GM19324 (cell line): Measurements from ENCODE around the gene SPEF1.

Experiments used
- ATAC-seq: cut with Tn5 transposase; IDR thresholded peaks from one replicate; pipeline ENCODE4 v1.9.1; 2021; ENCODE audit warnings: mild to moderate bottlenecking, moderate library complexity; ENCODE audit not compliant: unreplicated experiment, low FRiP score

The SPEF1 gene

GRCh38 chr20:3767427-3768341, 13.6 kb downstream of the SPEF1 start, which contains the start of gene ADISSP:
Gene ADISSP, minus strand, starts transcription at chr20:3767753. Its CDS starts 7,653 bp downstream, at chr20:3760100.
- peak; percentile 95 for ATAC-seq

DNA sequence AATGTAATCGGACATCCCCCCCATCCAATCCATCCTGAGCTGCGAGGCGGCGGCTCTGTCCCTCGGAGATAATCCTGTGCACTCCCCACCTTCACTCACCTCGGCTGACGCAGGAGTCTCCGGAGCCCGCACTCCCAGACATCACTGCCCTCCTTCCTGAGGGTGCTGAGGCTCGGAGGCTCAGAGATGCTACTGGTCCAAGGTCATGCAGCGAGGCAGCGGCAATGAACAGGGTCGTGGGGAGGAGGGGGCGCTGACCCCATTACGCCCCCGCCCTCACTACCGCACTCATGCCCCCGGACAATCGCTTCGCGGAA, 14.2 kb downstream of the SPEF1 start:
- ATAC-seq: no peak

- ATAC-seq: no peak
These were observed 14.7 kb downstream of the SPEF1 start for GRCh38 chr20:3766422-3767109.

GRCh38 chr20:3765171-3765882, 15.9 kb downstream of the SPEF1 start:
- no peak for ATAC-seq

GRCh38 chr20:3764659-3765058, 16.6 kb downstream of the SPEF1 start:
- ATAC-seq: no peak

- no peak for ATAC-seq
These were observed 17.3 kb downstream of the SPEF1 start for GRCh38 chr20:3763671-3764601.

DNA sequence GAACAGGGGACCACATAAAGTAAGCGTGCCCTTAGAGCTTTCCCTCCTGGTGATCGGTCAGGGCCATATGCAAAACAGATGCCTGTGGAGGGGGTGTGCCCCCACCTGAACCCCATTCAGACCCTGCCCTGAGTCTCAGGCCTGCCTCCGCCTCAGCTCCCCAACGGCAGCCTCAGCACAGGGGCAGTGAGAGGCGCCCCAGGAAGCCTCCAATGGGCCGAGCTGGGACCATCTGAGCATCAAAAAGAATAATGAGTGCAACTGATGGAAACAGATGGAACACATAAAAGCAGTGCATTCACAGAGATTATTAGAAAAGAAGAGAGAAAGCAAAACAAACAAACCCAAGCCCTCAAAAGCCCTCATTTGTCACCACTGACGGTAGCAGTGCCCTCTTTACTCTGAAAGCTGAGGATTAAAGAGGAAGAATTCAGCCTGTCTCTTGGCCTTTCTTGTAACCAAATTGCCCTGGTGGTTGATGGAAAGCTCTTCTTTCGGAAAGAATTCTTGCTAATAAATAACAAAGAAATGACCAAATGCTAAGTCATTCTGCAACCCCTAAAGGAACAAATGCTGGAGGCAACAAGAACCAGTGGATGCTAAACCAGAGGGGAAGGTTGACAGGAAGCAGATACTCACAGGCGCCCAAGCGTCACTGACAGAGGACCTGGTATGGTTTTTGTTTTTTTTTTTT, 20.4 kb downstream of the SPEF1 start:
- no peak for ATAC-seq

DNA sequence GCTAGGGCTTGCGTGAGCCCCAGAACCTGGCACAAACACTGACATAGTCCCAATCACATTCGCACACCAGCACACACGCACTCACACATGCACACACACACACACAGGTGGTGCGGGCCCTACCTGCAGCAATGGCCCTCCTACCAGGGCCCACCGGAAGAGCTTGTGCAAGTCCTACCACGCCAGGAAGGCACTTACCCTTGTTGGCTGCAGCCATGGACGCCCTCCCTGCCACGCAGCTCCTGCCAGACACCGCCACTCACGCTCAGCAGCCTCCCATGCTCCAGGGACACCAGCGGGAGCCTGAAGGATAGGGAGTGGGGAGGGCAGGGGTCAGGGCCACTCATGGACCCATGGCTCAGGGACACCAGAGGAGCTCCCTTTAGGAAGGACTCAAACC, 21.4 kb downstream of the SPEF1 start:
- ATAC-seq: no peak

DNA sequence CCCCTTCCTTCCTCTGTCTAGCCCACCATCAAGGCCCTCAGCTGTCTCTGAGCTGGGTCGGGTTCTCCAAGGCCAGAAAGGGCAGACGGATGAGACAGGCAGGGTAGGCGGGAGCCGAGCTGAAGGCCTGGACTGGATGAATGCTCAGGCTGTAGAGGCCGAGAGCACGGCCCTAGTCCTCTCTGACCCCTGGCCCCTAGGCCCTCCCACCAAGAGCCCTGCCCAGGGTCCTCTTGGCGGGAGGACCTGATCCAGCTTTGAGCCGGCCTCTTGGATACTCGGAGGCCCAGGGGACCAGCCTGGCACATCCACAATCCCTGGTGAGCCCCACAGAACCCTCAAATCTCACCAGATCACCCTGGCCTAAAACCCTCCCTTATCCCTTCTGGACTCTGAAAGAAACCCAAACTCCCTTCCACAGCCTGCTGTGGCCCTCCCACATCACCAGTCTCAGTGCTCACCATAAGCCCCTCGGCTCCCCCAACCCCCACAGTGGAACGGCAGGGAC, 21.9 kb downstream of the SPEF1 start:
- ATAC-seq: no peak

GRCh38 chr20:3758566-3758965, 22.7 kb downstream of the SPEF1 start:
- no peak for ATAC-seq

GRCh38 chr20:3757268-3757667, 24.0 kb downstream of the SPEF1 start:
- no peak for ATAC-seq

DNA sequence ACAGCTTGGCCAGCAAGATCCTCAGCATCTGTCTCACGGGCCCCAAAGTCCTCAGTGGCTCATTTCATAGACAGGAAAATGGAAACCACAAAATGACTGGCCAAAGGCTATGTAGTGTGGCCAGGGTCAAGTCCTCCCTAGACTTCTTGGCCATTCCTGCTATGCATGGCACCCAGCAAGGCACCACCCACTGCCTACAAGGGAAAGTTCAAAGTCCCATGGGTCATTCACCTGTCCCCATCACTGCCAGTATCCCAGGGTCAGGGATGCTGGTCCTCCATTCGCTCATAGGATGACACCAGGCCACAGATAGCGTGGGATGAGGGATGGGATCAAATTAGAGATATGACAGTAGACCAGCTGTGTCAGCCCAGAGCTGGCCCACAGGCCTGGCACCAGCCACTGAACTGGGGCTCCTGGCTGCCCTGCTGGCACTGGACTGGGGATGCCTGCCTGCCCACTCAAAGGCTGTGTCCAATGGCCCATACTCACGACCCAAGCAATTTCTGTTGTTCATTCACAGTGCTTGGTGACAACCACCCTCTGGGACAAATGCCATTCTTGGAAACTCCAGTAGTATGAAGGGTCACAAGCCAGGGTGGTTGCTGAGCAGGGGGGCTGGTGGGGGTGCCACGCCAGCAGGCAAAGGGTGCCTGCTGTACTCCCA, 25.3 kb downstream of the SPEF1 start:
- no peak for ATAC-seq

DNA sequence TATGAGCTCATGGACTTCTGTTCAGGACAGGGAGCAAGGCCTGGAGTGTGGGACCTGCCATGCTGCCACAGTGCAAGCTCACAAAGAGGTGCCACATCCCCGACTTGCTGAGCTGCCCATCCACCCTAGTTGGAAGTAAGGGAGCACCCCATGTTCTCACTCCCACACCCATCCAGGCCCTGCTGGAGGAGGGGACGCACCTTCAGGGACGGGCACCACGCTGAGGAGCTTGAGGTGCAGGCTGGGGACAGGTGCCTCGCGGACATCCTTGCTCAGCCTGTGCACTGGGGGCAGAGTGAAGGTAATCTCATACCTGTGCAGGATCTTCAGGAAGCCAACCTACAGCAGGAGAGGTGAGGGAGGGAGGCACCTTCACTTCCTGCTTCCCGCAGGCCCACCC, 26.0 kb downstream of the SPEF1 start:
- ATAC-seq: no peak

DNA sequence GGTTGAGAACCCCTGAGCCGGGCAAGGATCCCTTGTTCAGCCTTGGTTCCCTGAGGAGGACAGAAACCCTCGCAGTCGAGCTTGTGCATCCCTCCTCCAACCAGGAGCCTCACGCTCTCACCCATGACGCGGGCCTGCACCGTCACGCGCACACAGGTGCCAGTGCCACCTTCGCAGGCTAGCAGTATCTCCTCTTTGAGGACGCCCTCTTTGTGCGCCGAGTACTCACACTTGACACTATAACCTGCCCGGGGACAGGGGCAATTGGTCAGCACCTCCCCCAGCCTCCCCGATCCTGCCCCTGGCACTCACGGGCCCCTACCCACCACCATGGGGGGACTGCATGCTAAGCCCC, 27.0 kb downstream of the SPEF1 start:
- ATAC-seq: no peak

DNA sequence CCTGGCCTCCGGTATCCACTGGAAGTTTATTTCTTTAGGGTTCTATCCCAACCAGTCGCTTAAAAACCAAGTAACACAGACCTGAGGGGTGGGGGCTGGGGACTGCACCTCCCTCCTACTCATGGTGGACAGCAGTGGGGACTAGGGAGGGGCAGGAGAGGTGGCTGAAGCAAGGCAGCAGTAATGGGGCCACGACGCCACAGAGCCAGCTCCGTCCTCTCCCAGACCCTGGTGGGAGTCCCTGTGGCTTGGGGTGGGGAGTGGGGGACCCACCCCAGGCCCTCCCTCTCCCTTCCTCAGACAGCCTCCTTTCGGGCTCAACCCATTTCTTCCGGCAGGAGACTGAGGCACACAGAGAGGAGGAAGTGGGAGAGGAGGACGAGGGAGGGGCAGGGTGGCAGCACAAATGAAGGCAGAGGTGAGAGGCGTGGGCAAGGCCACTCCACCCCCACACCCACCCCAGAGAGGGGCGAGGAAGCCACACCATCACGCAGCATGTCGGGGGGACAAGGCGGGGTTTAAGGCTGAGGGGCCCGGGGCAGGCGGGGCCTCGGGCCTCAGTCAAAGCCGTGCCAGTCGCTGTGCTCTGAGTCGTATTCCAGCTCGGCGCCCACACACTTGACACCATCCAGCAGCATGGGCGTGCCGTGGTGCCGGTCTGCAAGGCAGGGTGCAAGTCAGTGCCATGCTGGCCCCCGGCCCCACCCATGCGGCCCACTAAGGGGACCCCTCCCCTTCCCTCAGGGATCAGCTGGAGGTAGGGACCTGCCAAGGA, 27.6 kb downstream of the SPEF1 start:
- no peak for ATAC-seq

- ATAC-seq: no peak
These were observed 28.1 kb downstream of the SPEF1 start for GRCh38 chr20:3753098-3753497.

DNA sequence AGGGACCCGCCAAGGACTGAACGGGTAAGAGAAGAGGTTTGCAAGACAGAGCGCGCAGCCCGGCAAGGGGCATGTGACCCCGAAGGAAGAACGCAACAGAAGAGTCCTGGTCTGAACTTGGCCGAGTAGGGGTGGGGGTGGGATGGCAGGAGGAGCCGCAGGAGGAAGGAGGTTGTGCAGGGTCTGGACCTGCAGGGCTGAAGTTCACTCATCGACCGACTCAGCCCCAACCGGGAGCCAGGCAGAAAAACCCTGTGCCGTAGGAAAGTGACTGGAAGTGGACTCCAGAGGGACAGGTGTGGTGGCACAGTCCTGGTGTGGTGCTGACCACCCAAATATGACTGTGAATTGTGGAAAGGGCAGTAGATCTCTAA, 28.9 kb downstream of the SPEF1 start:
- no peak for ATAC-seq

- no peak for ATAC-seq
These were observed 29.4 kb downstream of the SPEF1 start for GRCh38 chr20:3751675-3752385.
